ENCODE data around the gene MFF. TPM values are rescaled to one million over a fixed set of nuclear protein-coding genes. Genes with fewer than 3 reads are reported as not detected.

Gene MFF
- polyA plus RNA-seq, 1 of the 3 experiments (the other 2 are of a cell fraction): 51.0 TPM

DNA sequence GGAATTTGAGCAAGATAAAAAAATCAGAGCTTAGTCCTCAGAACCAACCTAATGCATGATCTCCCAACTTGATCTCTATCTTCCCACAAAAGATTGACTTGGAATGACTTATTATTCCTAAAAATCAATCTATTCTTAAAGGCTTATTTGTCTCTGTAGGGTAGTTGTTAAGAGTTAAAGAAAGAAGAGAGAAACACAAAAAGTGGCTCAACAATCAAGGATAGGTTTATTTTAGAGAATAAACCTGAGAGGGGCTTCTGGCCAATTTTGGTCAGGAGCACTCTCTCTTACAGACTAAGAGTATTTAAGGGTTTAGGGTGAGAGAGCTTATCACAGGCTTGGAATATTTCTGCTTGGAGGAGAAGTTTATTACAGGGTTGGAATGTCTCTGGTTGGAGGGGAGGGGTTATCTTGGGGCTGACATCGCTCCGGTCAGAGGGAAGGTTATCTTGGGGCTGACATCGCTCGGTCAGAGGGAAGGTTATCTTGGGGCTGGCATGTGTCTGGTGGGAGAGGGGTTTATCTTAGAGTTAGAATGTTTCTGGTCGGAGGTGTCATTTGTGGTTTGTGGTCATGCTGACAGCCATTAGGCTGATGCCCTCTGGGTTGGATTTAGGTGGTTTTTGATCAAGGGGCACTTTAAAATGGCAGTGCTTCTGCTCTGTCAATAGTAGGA is 2.4 kb upstream of the MFF start (continued):
- TF ChIP-seq EZH2phosphoT487 (IDR thresholded peaks at IDR 0.05; ENCODE audit: borderline replicate concordance, low read depth) (no peak), EP300 (IDR thresholded peaks at IDR 0.05; ENCODE audit: borderline replicate concordance in 1 of 2, low read depth in 1 of 2, low read length in 1 of 2) (no peak)

DNA sequence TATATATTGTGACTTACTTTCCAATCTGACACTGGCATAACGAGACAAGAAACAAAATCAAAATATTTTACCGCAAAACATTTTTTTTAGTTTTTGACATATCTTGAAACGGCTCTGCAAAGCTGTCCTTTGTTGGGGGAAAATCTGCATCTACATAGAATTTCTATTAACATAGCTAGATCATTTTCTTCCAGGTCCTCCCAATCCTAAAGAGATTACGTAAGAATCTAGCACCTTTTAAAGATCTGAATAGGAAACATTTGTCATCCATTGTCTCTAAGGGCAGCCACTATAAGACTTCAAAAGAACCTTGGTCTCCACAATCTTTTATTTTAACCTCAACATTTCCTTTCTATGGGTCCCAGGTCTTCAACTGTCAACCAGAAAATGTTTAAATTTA is 1.2 kb upstream of the MFF start:
- Histone ChIP-seq H3K9ac (no peak overlapping the region), H3K4me2 (no peak overlapping the region), H3F3A (replicated peaks; ENCODE audit: insufficient read depth) (no peaks in the 10 kb centered on the region), H3K79me2 (ENCODE audit: insufficient read depth) (peaks cover 36% of the 10 kb centered on the region), H2AFZ (ENCODE audit: low read depth) (no peak overlapping the region), H3K4me3 (ENCODE audit: low read depth in 2 of 2, low read length in 1 of 2) (no peak overlapping the region), H3K4me1 (ENCODE audit: control insufficient read depth in 1 of 2, insufficient read depth in 2 of 2, low read depth in 1 of 2, low read length in 1 of 2) (peaks cover 0 to 4% of the 10 kb centered on the region in 2 experiments; a peak in 2 of 4 replicates), H3K9me3 (no peaks in the 10 kb centered on the region), H3K27ac (ENCODE audit: low read depth in 2 of 2, low read length in 1 of 2) (no peak overlapping the region), H3K36me3 (replicated peaks in 1 of 2; ENCODE audit: control insufficient read depth in 1 of 2, insufficient read depth in 2 of 2, low read length in 1 of 2) (no peaks in the 10 kb centered on the region), H3K9me2 (no peaks in the 10 kb centered on the region), H3K27me3 (ENCODE audit: insufficient read depth) (no peaks in the 10 kb centered on the region), H4K20me1 (ENCODE audit: insufficient read depth) (peaks cover 4% of the 10 kb centered on the region; the same call in 1 of the 2 replicates)
- CTCF ChIA-PET: no interaction called here
- DNase-seq: no peak
- POLR2A ChIA-PET: no interaction called here
- 93% methylated on average over 4 of the region's 4 CpGs for WGBS (ENCODE audit: low lambda C conversion rate)
- TF ChIP-seq RXRA (IDR thresholded peaks at IDR 0.05; ENCODE audit: borderline replicate concordance, low read depth): no peak
- no peak for TF ChIP-seq JUND (IDR thresholded peaks at IDR 0.05)

DNA sequence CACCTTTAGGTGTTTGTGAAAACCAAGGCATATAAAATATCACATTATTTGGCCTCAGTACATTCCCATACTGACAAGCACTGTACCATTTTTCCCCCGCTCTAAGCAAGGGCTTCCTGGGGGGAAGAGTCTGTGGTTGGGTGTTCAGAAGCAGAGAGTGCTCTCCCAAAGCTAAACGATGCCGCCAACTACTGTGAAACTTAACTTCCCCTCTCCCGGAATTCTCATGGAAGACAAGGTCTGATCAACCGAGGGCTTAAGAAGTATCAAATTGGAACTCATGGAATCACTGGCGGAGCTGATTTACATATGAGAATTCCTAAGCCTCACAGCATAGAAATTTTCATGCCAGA is 433 bp upstream of the MFF start:
- Histone ChIP-seq H3F3A (replicated peaks; ENCODE audit: insufficient read depth) (no peaks in the 10 kb centered on the region), H3K36me3 (replicated peaks in 1 of 2; ENCODE audit: control insufficient read depth in 1 of 2, insufficient read depth in 2 of 2, low read length in 1 of 2) (peaks cover 0 to 6% of the 10 kb centered on the region in 2 experiments), H3K79me2 (ENCODE audit: insufficient read depth) (peaks cover 43% of the 10 kb centered on the region), H3K27me3 (ENCODE audit: insufficient read depth) (no peaks in the 10 kb centered on the region), H3K4me1 (ENCODE audit: control insufficient read depth in 1 of 2, insufficient read depth in 2 of 2, low read depth in 1 of 2, low read length in 1 of 2) (peaks cover 0 to 4% of the 10 kb centered on the region in 2 experiments; a peak in 2 of 4 replicates), H3K4me2 (peak overlapping the region; percentile 84), H3K9ac (peak overlapping the region; percentile 86; the same call in 1 of the 2 replicates), H4K20me1 (ENCODE audit: insufficient read depth) (peaks cover 5% of the 10 kb centered on the region; the same call in 1 of the 2 replicates), H3K27ac (ENCODE audit: low read depth in 2 of 2, low read length in 1 of 2) (peak overlapping the region; percentile 70 to 90; a peak in 3 of 4 replicates), H3K9me2 (no peaks in the 10 kb centered on the region), H3K9me3 (no peaks in the 10 kb centered on the region), H3K4me3 (ENCODE audit: low read depth in 2 of 2, low read length in 1 of 2) (peak overlapping the region; percentile 90 to 95), H2AFZ (ENCODE audit: low read depth) (peak overlapping the region; percentile 99)
- TF ChIP-seq, protein P1, sequence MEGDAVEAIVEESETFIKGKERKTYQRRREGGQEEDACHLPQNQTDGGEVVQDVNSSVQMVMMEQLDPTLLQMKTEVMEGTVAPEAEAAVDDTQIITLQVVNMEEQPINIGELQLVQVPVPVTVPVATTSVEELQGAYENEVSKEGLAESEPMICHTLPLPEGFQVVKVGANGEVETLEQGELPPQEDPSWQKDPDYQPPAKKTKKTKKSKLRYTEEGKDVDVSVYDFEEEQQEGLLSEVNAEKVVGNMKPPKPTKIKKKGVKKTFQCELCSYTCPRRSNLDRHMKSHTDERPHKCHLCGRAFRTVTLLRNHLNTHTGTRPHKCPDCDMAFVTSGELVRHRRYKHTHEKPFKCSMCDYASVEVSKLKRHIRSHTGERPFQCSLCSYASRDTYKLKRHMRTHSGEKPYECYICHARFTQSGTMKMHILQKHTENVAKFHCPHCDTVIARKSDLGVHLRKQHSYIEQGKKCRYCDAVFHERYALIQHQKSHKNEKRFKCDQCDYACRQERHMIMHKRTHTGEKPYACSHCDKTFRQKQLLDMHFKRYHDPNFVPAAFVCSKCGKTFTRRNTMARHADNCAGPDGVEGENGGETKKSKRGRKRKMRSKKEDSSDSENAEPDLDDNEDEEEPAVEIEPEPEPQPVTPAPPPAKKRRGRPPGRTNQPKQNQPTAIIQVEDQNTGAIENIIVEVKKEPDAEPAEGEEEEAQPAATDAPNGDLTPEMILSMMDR (IDR thresholded peaks at IDR 0.05): no peak
- WGBS (ENCODE audit: low lambda C conversion rate): 10% methylated on average over 6 of the region's 6 CpGs
- CTCF ChIA-PET: interaction anchor here (1.6 kb wide), 1 partner anchor 16 kb away, joined by 3 read pairs; no protein-coding TSS in a partner anchor
- peak; percentile 64 for DNase-seq
- POLR2A ChIA-PET: interaction anchor here (0.6 kb wide), 1 partner anchor 521 kb away, joined by 3 read pairs; no protein-coding TSS in a partner anchor

- peaks cover 0 to 4% of the 10 kb centered on the region in 2 experiments; a peak in 2 of 4 replicates for H3K4me1 ChIP-seq (ENCODE audit: control insufficient read depth in 1 of 2, insufficient read depth in 2 of 2, low read depth in 1 of 2, low read length in 1 of 2)
- H3K9ac ChIP-seq: peak overlapping the region; percentile 86
- peaks cover 54% of the 10 kb centered on the region for H3K79me2 ChIP-seq (ENCODE audit: insufficient read depth)
- H4K20me1 ChIP-seq (ENCODE audit: insufficient read depth): peaks cover 5% of the 10 kb centered on the region; the same call in 1 of the 2 replicates
- H3K9me3 ChIP-seq: no peaks in the 10 kb centered on the region
- H2AFZ ChIP-seq (ENCODE audit: low read depth): peak overlapping the region; percentile 89
- H3K9me2 ChIP-seq: no peaks in the 10 kb centered on the region
- peak overlapping the region; percentile 70 to 90 for H3K27ac ChIP-seq (ENCODE audit: low read depth in 2 of 2, low read length in 1 of 2)
- H3K4me3 ChIP-seq (ENCODE audit: low read depth in 2 of 2, low read length in 1 of 2): peak overlapping the region; percentile 90 to 95
- H3K27me3 ChIP-seq (ENCODE audit: insufficient read depth): no peaks in the 10 kb centered on the region
- H3K36me3 ChIP-seq (replicated peaks in 1 of 2; ENCODE audit: control insufficient read depth in 1 of 2, insufficient read depth in 2 of 2, low read length in 1 of 2): peaks cover 7 to 17% of the 10 kb centered on the region in 2 experiments
- H3K4me2 ChIP-seq: peak overlapping the region; percentile 84
- peak; percentile 56 for DNase-seq
- 0% methylated on average over 8 of the region's 13 CpGs for WGBS (ENCODE audit: low lambda C conversion rate)
- ChIA-PET CTCF (interaction anchor here (0.6 to 1.6 kb wide), 2 partner anchors 15 to 340 kb away, joined by 3 read pairs; no protein-coding TSS in a partner anchor), POLR2A (interaction anchor here (1.3 kb wide), 1 partner anchor 11 kb away, joined by 3 read pairs; no protein-coding TSS in a partner anchor)
- H3F3A ChIP-seq (replicated peaks; ENCODE audit: insufficient read depth): peaks cover 5% of the 10 kb centered on the region
- no peak for TF ChIP-seq RCOR1 (IDR thresholded peaks at IDR 0.05; ENCODE audit: low read length)
- no peak for TF ChIP-seq GABPA (IDR thresholded peaks at IDR 0.05; ENCODE audit: low read depth)
- 0 out of 2 replicates have a peak, but pooled peaks have one; percentile 13 for TF ChIP-seq MAX (IDR thresholded peaks at IDR 0.05; ENCODE audit: low read depth)
- no peak for TF ChIP-seq TEAD4 (IDR thresholded peaks at IDR 0.05; ENCODE audit: borderline replicate concordance, insufficient read depth)
- no peak for TF ChIP-seq YY1 (IDR thresholded peaks at IDR 0.05; ENCODE audit: low read depth)
- peak; percentile 45; the same call in 1 of the 2 replicates for TF ChIP-seq SIN3A (IDR thresholded peaks at IDR 0.05; ENCODE audit: borderline replicate concordance, low read depth, low read length)
- TF ChIP-seq JUND (IDR thresholded peaks at IDR 0.05): no peak
- TF ChIP-seq, protein P1 (IDR thresholded peaks at IDR 0.05): 0 out of 2 replicates have a peak, but pooled peaks have one; percentile 2
- no peak for TF ChIP-seq RAD21 (IDR thresholded peaks at IDR 0.05; ENCODE audit: low read length)
Measured at GRCh38 chr2:227325839-227326195, 766 bp downstream of the MFF start.
